DMS79 treated with DMSO at 0.1 percent for 48 hours (cell line): ENCODE results near the gene CNPY4.
A peak's percentile ranks its signal among the peaks of the same experiment; 100 is the strongest.

Experiments
- DNase-seq: peaks from one replicate; lab custom pipeline; 2025; lab: John Stamatoyannopoulos, UW

Gene CNPY4

GRCh38 chr7:100091411-100092181 lies 27.8 kb upstream of the CNPY4 start:
- no peak for DNase-seq

- no peak for DNase-seq
These were observed 26.4 kb upstream of the CNPY4 start for GRCh38 chr7:100093054-100093453.

GRCh38 chr7:100093498-100093897 lies 25.9 kb upstream of the CNPY4 start:
- no peak for DNase-seq

GRCh38 chr7:100093925-100094486 lies 25.4 kb upstream of the CNPY4 start:
- no peak for DNase-seq

- DNase-seq: no peak
These were observed 24.1 kb upstream of the CNPY4 start for GRCh38 chr7:100095289-100095688.

- DNase-seq: no peak
These were observed 23.7 kb upstream of the CNPY4 start for GRCh38 chr7:100095704-100096103.

- DNase-seq: no peak
These were observed 20.5 kb upstream of the CNPY4 start for GRCh38 chr7:100098913-100099312.

GRCh38 chr7:100099452-100099851 lies 20.0 kb upstream of the CNPY4 start:
- DNase-seq: no peak

GRCh38 chr7:100100420-100101015 lies 18.9 kb upstream of the CNPY4 start:
- DNase-seq: peak; percentile 88

GRCh38 chr7:100101016-100101862 lies 18.2 kb upstream of the CNPY4 start, which contains the start of the genes AP4M1 and MCM7:
AP4M1 (plus strand) TSS chr7:100101643; CDS start chr7:100101715, 72 bp downstream.
MCM7 (minus strand) TSS chr7:100101397; CDS start chr7:100101294, 103 bp downstream.
- DNase-seq: peak; percentile 98

- DNase-seq: no peak
These were observed 16.2 kb upstream of the CNPY4 start for GRCh38 chr7:100102950-100103840.

- no peak for DNase-seq
These were observed 13.9 kb upstream of the CNPY4 start for GRCh38 chr7:100105534-100105933.

GRCh38 chr7:100106633-100107032 lies 12.8 kb upstream of the CNPY4 start:
- no peak for DNase-seq

- DNase-seq: no peak
These were observed 12.2 kb upstream of the CNPY4 start for GRCh38 chr7:100107125-100107737.

- no peak for DNase-seq
These were observed 11.5 kb upstream of the CNPY4 start for GRCh38 chr7:100107890-100108289.

GRCh38 chr7:100109521-100110163 lies 9.8 kb upstream of the CNPY4 start:
- DNase-seq: no peak

GRCh38 chr7:100111156-100111555 lies 8.3 kb upstream of the CNPY4 start:
- no peak for DNase-seq

- DNase-seq: no peak
These were observed 7.5 kb upstream of the CNPY4 start for GRCh38 chr7:100111914-100112313.

- DNase-seq: no peak
These were observed 4.4 kb upstream of the CNPY4 start for GRCh38 chr7:100115026-100115425.

GRCh38 chr7:100118388-100119071 lies 904 bp upstream of the CNPY4 start:
- no peak for DNase-seq
